Activated T-helper 1 cell treated with anti-CD3 and anti-CD28 coated beads, Interleukin-2, amount 50 U/mL, for 16 hours (primary cell): ENCODE results near the gene SERPIND1.

Experiments
- DNase-seq, 2 donors: peaks; one replicate each; pipeline ENCODE4 v3.0.0-alpha.2; 2020; ENCODE audit warnings: low read depth in 1 of 2, low spot score in 1 of 2

The SERPIND1 gene

GRCh38 chr22:20788627-20789344, 14.9 kb downstream of the SERPIND1 start:
- no peak for DNase-seq

GRCh38 chr22:20792221-20792965, 18.5 kb downstream of the SERPIND1 start:
- DNase-seq: no peak

- DNase-seq: no peak
These were observed 19.2 kb downstream of the SERPIND1 start for GRCh38 chr22:20792966-20793728.

GRCh38 chr22:20793748-20794649, 20.1 kb downstream of the SERPIND1 start:
- no peak for DNase-seq

- DNase-seq: no peak
These were observed 20.9 kb downstream of the SERPIND1 start for GRCh38 chr22:20794650-20795413.

- no peak for DNase-seq
These were observed 22.8 kb downstream of the SERPIND1 start for GRCh38 chr22:20796731-20797130.

- no peak for DNase-seq
These were observed 24.3 kb downstream of the SERPIND1 start for GRCh38 chr22:20798218-20798617.

GRCh38 chr22:20798974-20799373, 25.1 kb downstream of the SERPIND1 start:
- no peak for DNase-seq

GRCh38 chr22:20799449-20799848, 25.5 kb downstream of the SERPIND1 start:
- no peak for DNase-seq

- DNase-seq: no peak
These were observed 28.5 kb downstream of the SERPIND1 start for GRCh38 chr22:20802452-20802851.

- no peak for DNase-seq
These were observed 29.1 kb downstream of the SERPIND1 start for GRCh38 chr22:20802922-20803553.

GRCh38 chr22:20803696-20804324, 29.9 kb downstream of the SERPIND1 start:
- no peak for DNase-seq

GRCh38 chr22:20804650-20805049, 30.7 kb downstream of the SERPIND1 start:
- DNase-seq: no peak

- DNase-seq: no peak
These were observed 32.1 kb downstream of the SERPIND1 start for GRCh38 chr22:20805972-20806471.

- DNase-seq: no peak
These were observed 33.4 kb downstream of the SERPIND1 start for GRCh38 chr22:20807315-20807752.

- DNase-seq: no peak
These were observed 34.9 kb downstream of the SERPIND1 start for GRCh38 chr22:20808844-20809243.

GRCh38 chr22:20809538-20810185, 35.7 kb downstream of the SERPIND1 start:
- no peak for DNase-seq

- DNase-seq: no peak
These were observed 36.7 kb downstream of the SERPIND1 start for GRCh38 chr22:20810645-20811044.
